ENCODE results near the gene DLGAP1. TPM values are rescaled to one million over a fixed set of nuclear protein-coding genes. Genes with fewer than 3 reads are reported as not detected.

DLGAP1 gene
- total RNA-seq, 1 experiment from 2014 or later: 23.0 TPM

DNA sequence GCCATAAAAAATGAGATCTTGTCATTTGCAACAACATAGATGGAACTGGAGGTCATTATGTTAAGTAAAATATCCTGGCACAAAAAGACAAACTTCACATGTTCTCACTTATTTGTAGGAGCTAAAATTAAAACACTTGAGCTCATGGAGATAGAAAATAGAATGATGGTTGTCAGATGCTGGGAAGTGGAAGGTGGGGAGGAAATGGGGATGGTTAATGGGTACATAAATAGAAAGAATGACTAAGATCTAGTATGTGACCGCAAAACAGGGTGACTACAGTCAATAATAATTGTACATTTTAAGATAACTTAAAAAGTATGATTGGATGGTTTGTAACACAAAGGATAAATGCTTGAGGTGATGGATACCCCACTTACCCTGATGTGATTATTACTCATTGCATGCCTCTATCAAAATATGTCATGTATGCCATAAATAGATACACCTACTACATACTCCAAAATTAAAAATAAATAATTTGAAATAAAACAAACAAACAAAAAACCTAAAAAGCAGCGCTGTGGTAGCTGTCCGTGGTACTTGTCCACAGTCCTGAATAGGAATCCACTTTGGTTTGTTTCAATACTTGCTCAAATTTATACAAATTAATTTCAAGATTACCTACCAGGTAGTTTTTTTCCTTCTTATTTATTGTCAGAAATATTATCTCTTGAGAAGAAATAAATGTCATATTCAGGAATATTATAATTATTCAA lies 224.5 kb downstream of the DLGAP1 start:
- peaks cover 23% of the 10 kb centered on the region for H3K27me3 Mint-ChIP-seq (ENCODE audit: low read depth)
- DNase-seq (ENCODE audit: low spot score) (no peak), ATAC-seq (no peak)
- CTCF ChIA-PET: interaction anchor here (0.9 to 1.5 kb wide), 3 partner anchors 48 to 124 kb away, joined by 3 to 4 read pairs (median 3); no protein-coding TSS in a partner anchor
- no peak overlapping the region for H3K27ac Mint-ChIP-seq
- TF ChIP-seq, protein P1, sequence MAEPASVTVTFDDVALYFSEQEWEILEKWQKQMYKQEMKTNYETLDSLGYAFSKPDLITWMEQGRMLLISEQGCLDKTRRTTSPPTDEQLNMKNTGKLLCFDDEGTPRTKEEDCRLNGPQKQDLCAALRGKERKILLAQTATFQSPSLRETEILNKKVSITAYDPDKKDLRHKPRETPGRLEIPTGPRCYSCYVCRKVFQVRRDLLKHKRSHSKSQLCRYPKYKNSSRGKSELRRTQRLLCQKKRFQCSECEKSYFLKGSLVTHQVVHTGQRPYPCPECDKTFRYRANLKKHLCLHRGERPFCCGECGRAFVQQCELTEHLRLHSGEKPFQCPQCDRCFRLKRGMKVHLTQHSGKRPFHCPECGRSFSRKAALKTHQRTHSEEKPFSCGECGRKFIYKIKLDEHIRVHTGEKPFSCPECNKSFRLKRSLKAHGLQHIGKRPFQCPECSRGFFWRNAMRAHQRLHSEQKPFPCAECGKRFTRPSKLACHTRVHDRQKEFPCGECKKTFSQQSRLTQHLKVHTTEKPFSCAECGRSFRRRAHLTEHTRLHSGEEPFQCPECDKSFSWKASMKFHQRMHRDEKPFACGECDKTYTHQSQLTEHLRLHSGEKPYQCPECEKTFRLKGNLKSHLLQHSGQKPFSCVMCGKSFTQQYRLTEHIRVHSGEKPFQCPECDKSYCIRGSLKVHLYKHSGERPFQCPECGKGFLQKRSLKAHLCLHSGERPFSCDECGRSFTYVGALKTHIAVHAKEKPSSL (CRISPR knock-in tag; conservative IDR thresholded peaks at IDR 0.05): no peak
- no peak for TF ChIP-seq FOXJ3 (CRISPR knock-in tag; IDR thresholded peaks at IDR 0.05; ENCODE audit: borderline replicate concordance)
- TF ChIP-seq MXD4 (CRISPR knock-in tag; IDR thresholded peaks at IDR 0.05; ENCODE audit: borderline replicate concordance): no peak
- TF ChIP-seq OVOL2 (CRISPR knock-in tag; IDR thresholded peaks at IDR 0.05; ENCODE audit: borderline replicate concordance): no peak
- TF ChIP-seq ZNF263 (CRISPR knock-in tag; IDR thresholded peaks at IDR 0.05; ENCODE audit: low read depth): no peak
- TF ChIP-seq PRRX2 (CRISPR knock-in tag; IDR thresholded peaks at IDR 0.05): no peak
- TF ChIP-seq, protein P2, sequence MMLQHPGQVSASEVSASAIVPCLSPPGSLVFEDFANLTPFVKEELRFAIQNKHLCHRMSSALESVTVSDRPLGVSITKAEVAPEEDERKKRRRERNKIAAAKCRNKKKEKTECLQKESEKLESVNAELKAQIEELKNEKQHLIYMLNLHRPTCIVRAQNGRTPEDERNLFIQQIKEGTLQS (CRISPR knock-in tag; conservative IDR thresholded peaks at IDR 0.05): no peak
- TF ChIP-seq NR1H2 (CRISPR knock-in tag; IDR thresholded peaks at IDR 0.05): no peak
- TF ChIP-seq, protein P3, sequence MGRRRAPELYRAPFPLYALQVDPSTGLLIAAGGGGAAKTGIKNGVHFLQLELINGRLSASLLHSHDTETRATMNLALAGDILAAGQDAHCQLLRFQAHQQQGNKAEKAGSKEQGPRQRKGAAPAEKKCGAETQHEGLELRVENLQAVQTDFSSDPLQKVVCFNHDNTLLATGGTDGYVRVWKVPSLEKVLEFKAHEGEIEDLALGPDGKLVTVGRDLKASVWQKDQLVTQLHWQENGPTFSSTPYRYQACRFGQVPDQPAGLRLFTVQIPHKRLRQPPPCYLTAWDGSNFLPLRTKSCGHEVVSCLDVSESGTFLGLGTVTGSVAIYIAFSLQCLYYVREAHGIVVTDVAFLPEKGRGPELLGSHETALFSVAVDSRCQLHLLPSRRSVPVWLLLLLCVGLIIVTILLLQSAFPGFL (CRISPR knock-in tag; IDR thresholded peaks at IDR 0.05; ENCODE audit: borderline replicate concordance): no peak
- TF ChIP-seq, protein P4, sequence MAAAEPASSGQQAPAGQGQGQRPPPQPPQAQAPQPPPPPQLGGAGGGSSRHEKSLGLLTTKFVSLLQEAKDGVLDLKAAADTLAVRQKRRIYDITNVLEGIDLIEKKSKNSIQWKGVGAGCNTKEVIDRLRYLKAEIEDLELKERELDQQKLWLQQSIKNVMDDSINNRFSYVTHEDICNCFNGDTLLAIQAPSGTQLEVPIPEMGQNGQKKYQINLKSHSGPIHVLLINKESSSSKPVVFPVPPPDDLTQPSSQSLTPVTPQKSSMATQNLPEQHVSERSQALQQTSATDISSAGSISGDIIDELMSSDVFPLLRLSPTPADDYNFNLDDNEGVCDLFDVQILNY (CRISPR knock-in tag; IDR thresholded peaks at IDR 0.05): no peak
- TF ChIP-seq IRF2 (CRISPR knock-in tag; IDR thresholded peaks at IDR 0.05; ENCODE audit: borderline replicate concordance, low read depth): no peak
- no peak for TF ChIP-seq ATF1 (CRISPR knock-in tag; IDR thresholded peaks at IDR 0.05)
- TF ChIP-seq, protein P5, sequence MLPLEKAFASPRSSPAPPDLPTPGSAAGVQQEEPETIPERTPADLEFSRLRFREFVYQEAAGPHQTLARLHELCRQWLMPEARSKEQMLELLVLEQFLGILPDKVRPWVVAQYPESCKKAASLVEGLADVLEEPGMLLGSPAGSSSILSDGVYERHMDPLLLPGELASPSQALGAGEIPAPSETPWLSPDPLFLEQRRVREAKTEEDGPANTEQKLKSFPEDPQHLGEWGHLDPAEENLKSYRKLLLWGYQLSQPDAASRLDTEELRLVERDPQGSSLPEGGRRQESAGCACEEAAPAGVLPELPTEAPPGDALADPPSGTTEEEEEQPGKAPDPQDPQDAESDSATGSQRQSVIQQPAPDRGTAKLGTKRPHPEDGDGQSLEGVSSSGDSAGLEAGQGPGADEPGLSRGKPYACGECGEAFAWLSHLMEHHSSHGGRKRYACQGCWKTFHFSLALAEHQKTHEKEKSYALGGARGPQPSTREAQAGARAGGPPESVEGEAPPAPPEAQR (CRISPR knock-in tag; IDR thresholded peaks at IDR 0.05): no peak
- TF ChIP-seq SOX15 (CRISPR knock-in tag; IDR thresholded peaks at IDR 0.05): no peak
- TF ChIP-seq CBFB (CRISPR knock-in tag; IDR thresholded peaks at IDR 0.05; ENCODE audit: low read depth): no peak
- peaks cover 15% of the 10 kb centered on the region for H3K9me3 Mint-ChIP-seq
- H3K4me1 Mint-ChIP-seq: peaks cover 40% of the 10 kb centered on the region
- H3K4me3 Mint-ChIP-seq: no peak overlapping the region
- POLR2A ChIA-PET: no interaction called here
- peaks cover 7% of the 10 kb centered on the region; the same call in 1 of the 2 replicates for H3K36me3 Mint-ChIP-seq

DNA sequence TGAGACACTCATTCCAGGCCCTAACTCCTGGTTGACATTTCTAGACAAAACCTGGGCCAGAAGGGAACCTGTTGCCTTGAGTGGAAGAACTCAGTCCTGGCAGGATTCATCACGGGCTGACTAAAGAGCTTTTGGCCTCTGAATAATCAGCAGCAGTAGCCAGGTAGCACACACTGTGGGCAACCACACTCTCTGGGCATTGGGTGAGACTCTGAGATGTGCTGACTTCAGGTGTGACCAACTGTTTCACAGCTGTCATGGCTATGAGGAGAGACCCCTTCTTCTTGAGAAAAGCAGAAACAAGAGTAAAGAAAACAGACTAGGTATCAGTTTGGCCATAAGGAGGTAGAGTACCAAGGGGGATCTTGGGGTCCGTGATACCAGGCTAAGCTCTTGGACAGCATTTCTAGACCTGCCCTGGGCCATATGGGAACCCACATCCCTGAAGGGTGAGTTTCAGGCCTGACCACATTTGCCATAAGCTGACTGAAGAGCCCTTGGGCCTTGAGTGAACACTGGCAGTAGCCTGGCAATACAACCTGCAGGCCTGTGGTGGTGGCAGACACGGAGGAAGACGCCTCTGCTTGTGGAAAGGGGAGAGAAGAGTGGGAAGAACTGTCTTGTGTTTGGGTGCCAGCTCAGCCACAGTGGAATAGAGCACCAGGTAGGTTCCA lies 230.9 kb downstream of the DLGAP1 start:
- DNase-seq (ENCODE audit: low spot score) (no peak), ATAC-seq (no peak)
- Mint-ChIP-seq H3K36me3 (peaks cover 1% of the 10 kb centered on the region; the same call in 1 of the 2 replicates), H3K27me3 (ENCODE audit: low read depth) (no peaks in the 10 kb centered on the region), H3K4me1 (peaks cover 14% of the 10 kb centered on the region), H3K9me3 (peaks cover 9% of the 10 kb centered on the region), H3K27ac (no peak overlapping the region), H3K4me3 (no peak overlapping the region)
- ChIA-PET CTCF (no interaction called here), POLR2A (interaction anchor here (1.0 kb wide), 1 partner anchor 13 kb away, joined by 3 read pairs; no protein-coding TSS in a partner anchor)
- TF ChIP-seq, protein P6, sequence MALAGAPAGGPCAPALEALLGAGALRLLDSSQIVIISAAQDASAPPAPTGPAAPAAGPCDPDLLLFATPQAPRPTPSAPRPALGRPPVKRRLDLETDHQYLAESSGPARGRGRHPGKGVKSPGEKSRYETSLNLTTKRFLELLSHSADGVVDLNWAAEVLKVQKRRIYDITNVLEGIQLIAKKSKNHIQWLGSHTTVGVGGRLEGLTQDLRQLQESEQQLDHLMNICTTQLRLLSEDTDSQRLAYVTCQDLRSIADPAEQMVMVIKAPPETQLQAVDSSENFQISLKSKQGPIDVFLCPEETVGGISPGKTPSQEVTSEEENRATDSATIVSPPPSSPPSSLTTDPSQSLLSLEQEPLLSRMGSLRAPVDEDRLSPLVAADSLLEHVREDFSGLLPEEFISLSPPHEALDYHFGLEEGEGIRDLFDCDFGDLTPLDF (CRISPR knock-in tag; IDR thresholded peaks at IDR 0.05): no peak
- TF ChIP-seq, protein P7, sequence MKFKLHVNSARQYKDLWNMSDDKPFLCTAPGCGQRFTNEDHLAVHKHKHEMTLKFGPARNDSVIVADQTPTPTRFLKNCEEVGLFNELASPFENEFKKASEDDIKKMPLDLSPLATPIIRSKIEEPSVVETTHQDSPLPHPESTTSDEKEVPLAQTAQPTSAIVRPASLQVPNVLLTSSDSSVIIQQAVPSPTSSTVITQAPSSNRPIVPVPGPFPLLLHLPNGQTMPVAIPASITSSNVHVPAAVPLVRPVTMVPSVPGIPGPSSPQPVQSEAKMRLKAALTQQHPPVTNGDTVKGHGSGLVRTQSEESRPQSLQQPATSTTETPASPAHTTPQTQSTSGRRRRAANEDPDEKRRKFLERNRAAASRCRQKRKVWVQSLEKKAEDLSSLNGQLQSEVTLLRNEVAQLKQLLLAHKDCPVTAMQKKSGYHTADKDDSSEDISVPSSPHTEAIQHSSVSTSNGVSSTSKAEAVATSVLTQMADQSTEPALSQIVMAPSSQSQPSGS (CRISPR knock-in tag; IDR thresholded peaks at IDR 0.05; ENCODE audit: borderline replicate concordance, low read depth): no peak
- no peak for TF ChIP-seq TP53 (CRISPR knock-in tag; IDR thresholded peaks at IDR 0.05)

All from WTC11 (cell line).